Activated CD8-positive, alpha-beta T cell treated with anti-CD3 and anti-CD28 coated beads for 36 hours (primary cell): ENCODE data around the gene FAM25A. TPM values are rescaled to one million over a fixed set of nuclear protein-coding genes. Genes with fewer than 3 reads are reported as not detected.
"Not testable (repeated sequence)": the region's sequence is repeated elsewhere in the genome, so short reads cannot be mapped to it uniquely, and the experiment has no call there.

Source experiments
- ATAC-seq: fragments of 200-7000 bp; cut with Tn5 transposase; one replicate; pipeline ENCODE4 v1.10.0; 2021; ENCODE audit warnings: mild to moderate bottlenecking, moderate library complexity
- CTCF ChIA-PET: fragments of 350-600 bp; sonication (Branson Sonifier 250); formaldehyde crosslinking; loops from one replicate; lab custom pipeline; 2021; ENCODE audit warnings: antibody characterized with exemption; lab: Charles Lee
- POLR2A ChIA-PET: fragments of 350-600 bp; sonication (Branson Sonifier 250); formaldehyde crosslinking; loops from one replicate; lab custom pipeline; 2021; ENCODE audit warnings: antibody characterized with exemption; lab: Charles Lee
- DNase-seq: peaks from one replicate; pipeline ENCODE4 v3.0.0-alpha.2; 2020
- H3K27ac Mint-ChIP-seq: one replicate; pipeline ENCODE4 v1.8.0; 2021; ENCODE audit warnings: mild to moderate bottlenecking, mixed read lengths
- H3K27me3 Mint-ChIP-seq: one replicate; pipeline ENCODE4 v1.8.0; 2021; ENCODE audit warnings: mixed read lengths
- H3K36me3 Mint-ChIP-seq: one replicate; pipeline ENCODE4 v1.8.0; 2021; ENCODE audit warnings: low read depth, mixed read lengths
- H3K4me1 Mint-ChIP-seq: one replicate; pipeline ENCODE4 v1.8.0; 2021; ENCODE audit warnings: low read depth, mixed read lengths
- H3K4me3 Mint-ChIP-seq: one replicate; pipeline ENCODE4 v1.8.0; 2021; ENCODE audit warnings: mild to moderate bottlenecking, moderate library complexity, mixed read lengths
- H3K9me3 Mint-ChIP-seq: one replicate; pipeline ENCODE4 v1.8.0; 2021; ENCODE audit warnings: mixed read lengths
- CTCF ChIP-seq: fragments of 200-600 bp; IDR thresholded peaks from one replicate; pipeline ENCODE4 v1.8.0; 2022; ENCODE audit warnings: antibody characterized with exemption, mild to moderate bottlenecking
- intact Hi-C: fragments of 100-400 bp; cut with micrococcal nuclease; formaldehyde crosslinking; loops from one replicate; pipeline ENCODE4 v1.10.0; 2022
- total RNA-seq, 2 experiments: library from RNA; stranded (reverse); gene quantifications; one replicate each; pipeline ENCODE4 v1.2.3, GENCODE V29; 2021

FAM25A gene
- total RNA-seq, 2 experiments from 2014 or later: not detected

GRCh38 chr10:86988520-86988919, 31.6 kb upstream of the FAM25A start:
- intact Hi-C loops: no loop called here
- no peak for DNase-seq
- H3K36me3 Mint-ChIP-seq: no peaks in the 10 kb centered on the region
- no peaks in the 10 kb centered on the region for H3K9me3 Mint-ChIP-seq
- ATAC-seq: no peak
- ChIA-PET CTCF (no interaction called here), POLR2A (no interaction called here)
- H3K27me3 Mint-ChIP-seq: peaks cover 15% of the 10 kb centered on the region
- no peak overlapping the region for H3K27ac Mint-ChIP-seq
- no peak for TF ChIP-seq CTCF
- no peak overlapping the region for H3K4me3 Mint-ChIP-seq
- H3K4me1 Mint-ChIP-seq: no peaks in the 10 kb centered on the region

- intact Hi-C loops, H3K27ac Mint-ChIP-seq, ATAC-seq, POLR2A ChIA-PET, H3K4me1 Mint-ChIP-seq, DNase-seq, H3K4me3 Mint-ChIP-seq, H3K9me3 Mint-ChIP-seq, H3K36me3 Mint-ChIP-seq: not testable (repeated sequence)
- CTCF ChIA-PET: interaction anchor here (1.2 kb wide), 1 partner anchor 23 kb away, joined by 3 read pairs; the partner anchor contains the start of gene ADIRF
- H3K27me3 Mint-ChIP-seq: peaks cover 15% of the 10 kb centered on the region
These were observed 28.7 kb upstream of the FAM25A start for GRCh38 chr10:86991362-86991761.

GRCh38 chr10:86992456-86992855, 27.6 kb upstream of the FAM25A start:
- H3K27me3 Mint-ChIP-seq: peaks cover 15% of the 10 kb centered on the region
- no peaks in the 10 kb centered on the region for H3K4me1 Mint-ChIP-seq
- POLR2A ChIA-PET: interaction anchor here (0.5 kb wide), 1 partner anchor 93 kb away, joined by 3 read pairs; no protein-coding TSS in a partner anchor
- no peak overlapping the region for H3K27ac Mint-ChIP-seq
- DNase-seq: no peak
- intact Hi-C loops: no loop called here
- H3K36me3 Mint-ChIP-seq: no peaks in the 10 kb centered on the region
- H3K4me3 Mint-ChIP-seq: no peak overlapping the region
- no peak for ATAC-seq
- no peaks in the 10 kb centered on the region for H3K9me3 Mint-ChIP-seq
- CTCF ChIA-PET: interaction anchor here (1.2 kb wide), 1 partner anchor 25 kb away, joined by 3 read pairs; the partner anchor contains the start of gene ADIRF
- TF ChIP-seq CTCF: no peak

- H3K9me3 Mint-ChIP-seq: no peaks in the 10 kb centered on the region
- intact Hi-C loops: no loop called here
- POLR2A ChIA-PET: interaction anchor here (0.5 kb wide), 1 partner anchor 92 kb away, joined by 3 read pairs; no protein-coding TSS in a partner anchor
These were observed 27.2 kb upstream of the FAM25A start for GRCh38 chr10:86992929-86993328.

GRCh38 chr10:86999802-87000403, 20.2 kb upstream of the FAM25A start:
- H3K27me3 Mint-ChIP-seq, DNase-seq, POLR2A ChIA-PET, ATAC-seq, H3K9me3 Mint-ChIP-seq, H3K36me3 Mint-ChIP-seq, H3K4me3 Mint-ChIP-seq, H3K27ac Mint-ChIP-seq, H3K4me1 Mint-ChIP-seq, intact Hi-C loops: not testable (repeated sequence)
- CTCF ChIA-PET: interaction anchor here (0.6 kb wide), 1 partner anchor 25 kb away, joined by 3 read pairs; no protein-coding TSS in a partner anchor

More at GRCh38 chr10:86992929-86993328, 27.2 kb upstream of the FAM25A start:
- H3K4me3 Mint-ChIP-seq: no peak overlapping the region
- CTCF ChIA-PET: interaction anchor here (1.2 kb wide), 1 partner anchor 25 kb away, joined by 3 read pairs; the partner anchor contains the start of gene ADIRF
- no peaks in the 10 kb centered on the region for H3K4me1 Mint-ChIP-seq
- H3K36me3 Mint-ChIP-seq: no peaks in the 10 kb centered on the region
- TF ChIP-seq CTCF: no peak
- DNase-seq (no peak), ATAC-seq (no peak)
- H3K27ac Mint-ChIP-seq: no peak overlapping the region
- peaks cover 15% of the 10 kb centered on the region for H3K27me3 Mint-ChIP-seq

GRCh38 chr10:87000491-87000890, 19.6 kb upstream of the FAM25A start:
- H3K9me3 Mint-ChIP-seq: no peaks in the 10 kb centered on the region
- ChIA-PET CTCF (no interaction called here), POLR2A (no interaction called here)
- no peak for TF ChIP-seq CTCF
- no peaks in the 10 kb centered on the region for H3K36me3 Mint-ChIP-seq
- no peaks in the 10 kb centered on the region for H3K27me3 Mint-ChIP-seq
- H3K4me1 Mint-ChIP-seq: no peaks in the 10 kb centered on the region
- DNase-seq (no peak), ATAC-seq (no peak)
- no peak overlapping the region for H3K27ac Mint-ChIP-seq
- intact Hi-C loops: no loop called here
- H3K4me3 Mint-ChIP-seq: no peak overlapping the region

- POLR2A ChIA-PET, H3K4me1 Mint-ChIP-seq, CTCF ChIA-PET, ATAC-seq, DNase-seq, H3K9me3 Mint-ChIP-seq, intact Hi-C loops, H3K36me3 Mint-ChIP-seq, H3K27ac Mint-ChIP-seq, H3K4me3 Mint-ChIP-seq, H3K27me3 Mint-ChIP-seq: not testable (repeated sequence)
These were observed 13.0 kb upstream of the FAM25A start for GRCh38 chr10:87007124-87007523.

GRCh38 chr10:87007674-87008073, 12.4 kb upstream of the FAM25A start:
- intact Hi-C loops: not testable (repeated sequence)

More at GRCh38 chr10:87007674-87008073, 12.4 kb upstream of the FAM25A start:
- H3K4me3 Mint-ChIP-seq, DNase-seq, H3K36me3 Mint-ChIP-seq, CTCF ChIA-PET, H3K9me3 Mint-ChIP-seq, H3K27me3 Mint-ChIP-seq, POLR2A ChIA-PET, ATAC-seq, H3K27ac Mint-ChIP-seq, H3K4me1 Mint-ChIP-seq: not testable (repeated sequence)
